GM18909 (cell line): Measurements from ENCODE around the gene ADCK1.
"Not testable (repeated sequence)": the region's sequence is repeated elsewhere in the genome, so short reads cannot be mapped to it uniquely, and the experiment has no call there.

Experiments used
- ATAC-seq: cut with Tn5 transposase; IDR thresholded peaks from one replicate; pipeline ENCODE4 v1.9.1; 2021; ENCODE audit warnings: mild to moderate bottlenecking; ENCODE audit not compliant: unreplicated experiment, poor library complexity

The ADCK1 gene

DNA sequence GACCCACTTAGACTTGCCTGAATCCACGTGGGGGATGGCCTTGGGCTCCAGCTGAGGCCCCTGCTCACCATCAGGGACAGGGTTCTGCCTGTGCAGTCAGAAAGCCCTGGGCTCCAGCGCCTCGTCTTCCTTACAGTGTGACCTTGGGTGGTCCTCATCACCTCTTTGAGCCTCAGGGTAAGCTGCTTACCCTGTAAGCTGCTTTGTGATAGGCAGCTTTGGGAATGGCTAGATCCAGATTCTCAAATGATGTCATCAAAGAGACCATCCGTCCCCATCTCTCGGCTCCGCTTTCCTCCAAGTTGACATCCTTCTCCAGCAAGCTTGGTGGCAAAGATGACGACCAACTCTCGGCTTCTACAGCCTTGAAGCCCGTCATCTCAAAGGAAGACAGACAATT is 127.0 kb downstream of the ADCK1 start:
- no peak for ATAC-seq

DNA sequence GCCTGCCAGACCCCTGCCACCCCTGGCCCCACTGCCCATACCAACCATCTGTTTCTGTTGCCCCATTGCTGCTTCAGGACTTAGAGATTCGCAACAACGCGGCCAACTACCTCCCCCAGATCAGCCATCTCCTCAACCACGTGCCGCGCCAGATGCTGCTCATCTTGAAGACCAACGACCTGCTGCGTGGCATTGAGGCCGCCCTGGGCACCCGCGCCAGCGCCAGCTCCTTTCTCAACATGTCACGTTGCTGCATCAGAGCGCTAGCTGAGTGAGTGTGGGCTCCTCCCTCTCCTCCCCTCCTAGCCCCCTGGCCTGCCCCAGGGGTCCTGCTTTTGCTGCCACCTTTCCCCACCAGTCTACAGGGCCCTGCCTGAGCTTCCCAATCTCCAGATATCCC is 131.5 kb downstream of the ADCK1 start:
- no peak for ATAC-seq

DNA sequence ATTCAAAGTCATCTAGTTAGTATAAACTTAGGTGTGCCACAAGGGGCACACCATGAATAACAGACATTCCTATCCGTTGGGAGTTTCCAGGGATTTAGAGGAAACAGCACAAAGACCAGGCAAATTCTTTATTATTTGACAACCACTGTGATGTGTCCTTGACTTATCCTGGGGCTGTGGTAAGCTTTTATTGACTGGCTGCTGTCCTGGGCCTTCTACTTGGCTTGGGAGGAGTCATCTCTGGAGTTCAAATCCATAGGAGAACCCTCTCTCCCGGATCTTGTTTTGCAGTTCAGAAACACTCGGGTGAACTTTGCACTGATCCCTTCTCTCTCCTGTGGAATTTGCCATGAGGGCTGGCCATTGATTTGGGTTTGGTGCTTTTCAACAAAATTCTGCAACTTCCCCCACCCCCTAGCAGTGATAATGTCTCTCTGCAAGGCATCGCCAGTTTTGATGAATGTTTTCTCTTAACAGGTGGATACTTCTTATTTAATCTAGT is 136.3 kb downstream of the ADCK1 start:
- no peak for ATAC-seq

DNA sequence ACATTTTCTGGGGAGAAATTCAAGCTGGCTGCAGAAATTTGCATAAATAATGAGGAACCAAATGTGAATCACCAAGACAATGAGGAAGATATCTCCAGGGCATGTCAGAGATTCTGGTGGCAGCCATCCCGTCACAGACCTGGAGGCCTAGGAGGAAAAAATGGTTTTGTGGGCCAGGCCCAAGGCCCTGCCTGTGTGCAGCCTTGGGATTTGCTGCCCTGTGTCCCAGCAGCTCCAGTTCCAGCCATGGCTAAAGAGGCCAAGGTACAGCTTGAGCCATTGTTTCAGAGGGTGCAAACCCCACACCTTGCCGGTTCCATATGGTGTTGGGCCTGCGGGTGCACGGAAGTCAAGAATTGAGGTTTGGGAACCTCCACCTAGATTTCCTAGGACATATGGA is 147.5 kb downstream of the ADCK1 start:
- ATAC-seq: no peak

DNA sequence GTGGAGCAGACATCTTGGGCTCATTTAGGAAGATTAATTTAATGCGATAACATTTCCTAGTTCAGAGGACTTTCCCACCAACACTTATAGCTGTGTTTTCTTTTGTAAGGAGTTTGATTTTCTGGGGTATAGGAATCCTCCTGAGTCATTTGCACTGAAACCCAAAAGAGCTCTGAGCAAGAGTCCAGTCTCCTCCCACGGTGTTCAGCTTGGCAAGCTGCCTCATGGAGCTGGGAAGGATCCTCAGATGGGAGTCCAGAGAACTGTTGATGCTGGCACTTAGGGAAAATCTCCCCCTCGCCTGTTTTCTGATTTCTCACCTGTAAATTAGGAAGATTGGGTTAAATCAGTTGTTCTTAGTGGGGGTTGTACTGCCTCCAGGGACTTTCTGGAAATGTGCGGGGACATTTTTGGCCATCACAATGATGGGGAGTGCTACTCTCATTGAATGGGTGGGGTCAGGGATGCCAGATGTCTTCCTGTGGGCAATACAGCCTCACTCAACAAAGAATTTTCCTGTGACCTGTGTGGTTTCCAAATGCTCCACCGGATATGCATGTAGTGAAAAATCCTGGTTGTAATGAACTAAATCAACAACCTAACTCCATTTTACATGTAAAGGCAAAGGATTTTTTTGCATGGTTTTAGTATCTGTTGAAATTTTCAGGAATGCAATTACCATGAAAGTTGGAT is 150.6 kb downstream of the ADCK1 start:
- no peak for ATAC-seq

DNA sequence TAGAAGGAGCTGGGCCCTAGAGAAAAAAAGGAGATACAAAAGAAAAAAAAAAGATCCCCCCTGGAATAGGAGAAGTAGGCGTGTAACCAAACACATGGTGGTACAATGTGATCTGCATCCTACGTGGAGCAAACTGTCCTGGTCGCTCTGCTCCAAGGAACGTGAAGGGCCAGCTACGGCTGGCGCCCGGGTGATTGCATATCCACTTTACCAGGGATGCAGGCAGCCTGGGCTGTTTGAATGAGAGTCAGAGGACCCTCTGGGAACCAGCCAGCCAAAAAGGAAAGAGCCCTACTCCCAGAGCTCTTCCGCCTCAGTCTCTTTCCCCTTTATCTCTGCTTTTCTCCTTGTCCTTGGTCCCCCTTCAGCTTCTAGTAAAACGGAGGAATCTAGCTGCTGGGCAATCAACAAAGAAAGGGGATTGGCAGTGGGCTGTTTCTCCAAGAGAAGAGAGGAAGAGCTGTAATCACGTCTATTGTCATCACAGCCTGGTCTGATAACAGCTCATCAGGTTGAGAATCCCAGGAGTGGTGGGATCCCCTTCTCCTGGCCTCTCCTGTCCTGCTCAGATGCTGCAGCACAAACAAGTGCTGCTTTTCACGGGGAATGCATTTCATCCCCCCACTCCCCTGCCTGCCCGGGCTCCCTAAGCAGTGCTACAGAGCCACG is 156.0 kb downstream of the ADCK1 start:
- ATAC-seq: no peak

DNA sequence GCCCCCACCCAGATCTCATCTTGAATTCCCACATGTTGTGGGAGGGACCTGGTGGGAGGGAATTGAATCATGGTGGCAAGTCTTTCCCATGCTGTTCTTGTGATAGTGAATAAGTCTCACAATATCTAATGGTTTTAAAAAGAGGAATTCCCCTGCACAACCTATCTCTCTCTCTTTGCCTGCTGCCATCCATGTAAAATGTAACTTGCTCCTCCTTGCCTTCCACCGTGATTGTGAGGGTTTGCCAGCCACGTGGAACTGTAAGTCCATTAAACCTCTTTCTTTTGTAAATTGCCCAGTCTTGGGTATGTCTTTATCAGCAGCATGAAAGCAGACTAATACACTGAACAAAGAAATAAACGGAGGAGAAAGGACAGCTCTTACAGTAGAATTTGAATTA is 159.8 kb downstream of the ADCK1 start:
- ATAC-seq: not testable (repeated sequence)

DNA sequence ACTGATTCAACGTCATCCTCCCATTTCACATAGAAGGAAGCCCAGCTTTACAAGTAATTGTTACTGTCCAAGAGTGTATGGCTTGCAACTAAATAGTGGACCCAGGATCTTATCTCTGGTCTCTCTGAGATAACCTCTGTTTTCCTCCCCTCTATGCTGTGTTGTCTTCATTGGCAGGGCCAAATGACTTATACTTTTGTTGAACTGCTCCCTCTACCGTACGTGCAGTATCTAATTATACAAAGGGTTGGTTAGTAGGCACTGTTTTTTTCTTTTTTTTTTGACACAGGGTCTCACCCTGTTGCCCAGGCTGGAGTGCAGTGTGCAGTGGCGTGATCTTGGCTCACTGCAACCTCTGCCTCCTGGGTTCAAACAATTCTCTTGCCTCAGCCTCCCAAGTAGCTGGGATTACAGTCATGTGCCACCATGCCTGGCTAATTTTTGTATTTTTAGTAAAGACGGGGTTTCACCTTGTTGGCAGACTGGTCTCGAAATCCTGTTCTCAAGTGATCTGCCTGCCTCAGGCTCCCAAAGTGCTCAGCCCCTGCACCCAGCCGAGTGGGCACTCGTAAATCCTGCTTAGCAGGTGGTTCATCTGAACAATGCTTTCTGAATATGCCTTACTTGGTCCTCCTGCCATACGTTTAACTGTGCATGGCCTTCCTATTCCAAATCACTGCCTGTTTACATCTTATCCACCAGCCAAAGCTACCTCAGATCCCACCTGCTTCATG is 162.1 kb downstream of the ADCK1 start:
- no peak for ATAC-seq

DNA sequence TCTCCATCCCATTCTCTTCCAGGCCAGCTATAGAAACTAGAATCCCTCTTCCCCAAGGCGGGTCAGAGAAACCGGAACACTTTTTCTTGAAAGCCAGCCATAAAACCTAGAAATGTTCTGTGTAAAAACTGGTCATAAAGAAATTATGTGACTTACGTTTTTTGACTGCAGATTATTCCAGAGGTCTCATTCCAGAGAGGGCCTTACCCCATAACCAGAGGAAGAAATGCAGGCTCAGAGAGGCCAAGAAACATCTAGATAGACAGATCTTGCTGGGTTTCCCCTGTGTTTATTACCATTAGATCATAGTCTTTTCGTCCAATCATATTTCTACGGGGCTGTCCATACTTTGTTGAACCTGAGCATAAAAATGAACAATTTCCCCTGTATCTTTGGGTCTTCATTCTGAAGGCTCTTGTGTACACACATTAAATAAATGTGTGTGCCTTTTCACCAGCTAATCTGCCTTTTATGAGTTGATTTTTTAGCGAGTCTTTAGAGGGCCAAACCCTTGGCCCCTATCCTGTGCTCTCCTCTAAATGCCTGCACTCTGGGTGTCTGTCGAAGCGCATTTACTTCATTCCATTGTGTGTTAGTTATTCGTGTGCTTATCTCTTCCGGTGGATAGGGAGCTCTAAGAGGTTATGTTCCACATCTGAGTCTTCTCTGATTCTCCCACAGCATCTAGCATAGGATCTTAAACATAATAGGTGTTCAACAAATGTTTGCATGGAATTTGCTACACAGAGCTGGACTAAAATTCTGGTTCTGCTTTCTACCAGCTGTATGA is 163.0 kb downstream of the ADCK1 start:
- no peak for ATAC-seq

DNA sequence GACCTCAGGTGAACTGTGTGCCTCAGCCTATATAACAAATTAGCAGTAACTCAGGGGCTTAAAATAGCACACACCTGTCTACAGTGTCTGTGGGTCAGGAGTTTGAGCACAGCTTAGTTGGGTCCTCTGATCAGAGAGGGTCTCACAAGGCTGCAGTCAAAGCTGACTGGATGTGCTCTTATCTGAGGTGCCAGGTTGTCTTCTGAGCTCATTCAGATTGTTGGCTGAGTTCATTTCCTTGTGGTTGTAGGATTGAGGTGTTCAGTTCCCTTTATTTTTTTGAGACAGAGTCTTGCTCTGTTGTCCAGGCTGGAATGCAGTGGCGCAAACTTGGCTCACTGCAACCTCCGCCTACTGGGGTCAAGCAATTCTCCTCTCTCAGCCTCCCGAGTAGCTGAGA is 164.7 kb downstream of the ADCK1 start:
- ATAC-seq: no peak

DNA sequence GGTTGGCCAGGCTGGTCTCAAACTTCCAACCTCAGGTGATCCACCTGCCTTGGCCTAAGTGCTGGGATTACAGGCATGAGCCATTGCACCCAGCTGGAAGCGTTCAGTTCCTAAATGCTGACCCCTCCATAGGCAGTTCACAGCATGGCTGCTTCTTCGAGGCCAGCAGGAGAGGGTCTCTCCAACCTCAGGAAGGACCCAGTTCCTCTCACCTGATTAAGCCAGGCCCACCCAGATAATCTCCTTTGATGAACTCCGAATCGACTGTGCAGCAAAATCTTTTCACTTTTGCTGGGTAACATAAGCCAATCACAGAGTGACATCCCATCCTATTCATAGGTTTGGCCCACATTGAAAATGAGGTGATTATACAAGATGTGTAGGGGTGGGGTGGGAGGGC is 165.1 kb downstream of the ADCK1 start:
- no peak for ATAC-seq

DNA sequence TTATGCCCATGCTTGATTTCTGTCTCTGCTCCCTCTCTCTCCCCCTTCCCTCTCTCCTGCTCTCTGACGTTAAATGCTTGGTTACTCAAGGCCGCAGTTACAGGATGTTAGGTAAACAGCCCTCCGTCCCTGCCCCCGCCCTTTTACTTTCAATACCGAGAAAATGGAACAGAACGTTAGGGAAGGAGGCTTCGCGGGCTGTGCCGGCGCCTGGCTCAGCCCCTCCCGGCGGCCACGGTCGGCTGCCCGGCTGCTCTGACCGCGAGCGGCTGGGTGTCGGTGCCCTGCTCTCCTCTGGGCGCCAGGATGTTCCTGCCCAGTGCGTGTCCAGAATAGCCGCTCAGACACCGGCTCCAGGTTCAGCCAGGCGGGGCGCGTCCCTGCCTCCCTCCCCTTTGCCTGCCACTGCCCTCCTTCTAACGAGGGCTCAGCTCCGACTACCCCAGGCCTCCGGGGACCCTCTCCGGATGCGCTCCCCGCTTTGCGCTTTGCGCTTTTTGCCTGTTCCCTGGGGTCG is 166.1 kb downstream of the ADCK1 start:
- peak; percentile 84 for ATAC-seq

DNA sequence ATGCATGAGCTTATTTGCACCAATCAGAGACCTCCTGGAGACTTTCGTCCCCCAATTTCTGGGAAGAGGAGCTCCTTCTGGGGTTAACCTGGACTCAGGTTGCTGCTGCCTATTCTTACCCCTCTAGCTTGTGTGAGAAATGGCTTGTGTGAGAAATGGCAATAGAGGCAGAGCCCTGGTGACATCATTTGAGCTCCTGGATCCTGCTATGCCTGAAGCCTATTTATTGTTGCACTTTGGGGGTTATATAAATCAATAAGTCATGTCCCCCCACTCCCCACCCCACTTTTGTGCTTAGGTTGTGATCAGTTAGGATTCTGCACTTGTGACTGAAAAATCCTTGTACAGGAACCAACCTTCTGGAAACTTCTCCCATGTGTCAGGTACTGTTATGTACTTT is 167.2 kb downstream of the ADCK1 start:
- ATAC-seq: no peak

DNA sequence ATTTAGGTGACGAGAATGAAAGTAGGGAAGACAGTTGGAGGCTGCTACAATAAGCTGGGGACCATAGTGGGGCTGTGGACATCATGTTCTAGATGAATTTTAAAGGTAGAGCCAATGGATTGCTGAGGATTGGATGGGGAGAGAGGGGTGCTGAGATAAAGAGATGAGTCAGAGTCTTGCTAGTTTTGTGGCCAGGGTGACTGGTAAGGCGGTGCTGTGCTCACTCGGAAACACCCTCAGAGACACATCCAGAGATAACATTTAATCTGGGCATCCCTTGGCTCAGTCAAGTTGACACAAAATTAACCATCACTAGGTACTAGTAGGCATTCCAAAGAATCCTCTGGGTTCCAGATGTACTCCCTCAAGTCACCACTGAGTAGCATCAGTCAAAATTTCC is 170.7 kb downstream of the ADCK1 start:
- ATAC-seq: no peak

DNA sequence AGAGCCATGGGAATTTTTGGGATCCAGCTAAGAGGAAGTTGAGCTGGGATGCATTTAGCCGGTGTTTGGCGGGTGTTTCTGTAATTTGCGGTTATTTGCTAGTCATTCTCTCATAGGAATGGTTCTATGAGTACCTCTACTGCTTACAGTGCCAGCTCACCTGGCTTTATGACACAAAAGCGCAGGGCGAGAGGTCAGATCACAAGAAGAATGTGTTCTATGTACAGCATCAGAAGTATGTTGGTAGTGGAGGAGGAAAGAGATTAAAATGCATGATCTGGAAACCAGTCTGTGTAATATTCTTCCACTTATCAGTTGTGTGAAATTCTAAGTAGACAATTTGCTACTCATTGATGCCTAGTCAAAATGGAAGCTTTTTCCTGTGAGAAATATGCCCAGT is 173.3 kb downstream of the ADCK1 start:
- ATAC-seq: no peak

DNA sequence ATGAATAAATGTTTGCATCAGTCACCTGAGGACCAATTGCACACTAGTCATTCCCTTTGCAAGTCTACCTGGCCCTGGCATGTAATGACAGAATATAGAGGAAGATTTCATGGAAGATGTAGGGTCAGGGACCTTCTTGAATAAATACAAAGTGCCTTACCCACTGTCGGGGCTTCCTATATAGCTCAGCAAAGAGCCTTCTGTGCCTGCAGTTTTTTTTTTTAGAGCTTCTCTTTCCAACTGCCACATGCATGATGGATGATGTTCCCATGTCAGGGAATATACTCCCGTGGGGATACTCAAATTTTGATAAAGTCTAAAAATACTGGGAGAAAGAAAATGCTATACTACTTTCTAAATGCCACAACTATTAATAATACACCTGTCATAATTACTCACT is 176.7 kb downstream of the ADCK1 start:
- no peak for ATAC-seq

DNA sequence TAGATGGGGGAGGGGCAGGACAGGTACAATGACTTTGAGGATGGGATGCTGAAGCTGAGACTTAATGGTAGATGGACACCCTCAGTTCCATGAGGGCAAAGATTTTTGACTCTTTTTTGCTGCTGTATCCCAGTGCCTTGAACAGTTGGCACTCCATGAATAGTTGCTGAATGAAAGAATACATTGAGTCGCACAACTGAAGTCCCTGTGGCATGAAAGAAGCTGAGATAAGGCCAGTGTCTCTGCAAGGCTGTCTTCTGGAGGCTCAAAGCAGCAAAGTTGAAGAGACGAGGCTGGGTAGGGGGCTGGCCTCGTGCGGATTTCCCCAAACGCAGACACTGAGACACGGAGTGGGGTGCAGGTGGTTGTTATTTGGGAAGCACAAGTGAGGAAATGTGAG is 179.3 kb downstream of the ADCK1 start:
- ATAC-seq: no peak

DNA sequence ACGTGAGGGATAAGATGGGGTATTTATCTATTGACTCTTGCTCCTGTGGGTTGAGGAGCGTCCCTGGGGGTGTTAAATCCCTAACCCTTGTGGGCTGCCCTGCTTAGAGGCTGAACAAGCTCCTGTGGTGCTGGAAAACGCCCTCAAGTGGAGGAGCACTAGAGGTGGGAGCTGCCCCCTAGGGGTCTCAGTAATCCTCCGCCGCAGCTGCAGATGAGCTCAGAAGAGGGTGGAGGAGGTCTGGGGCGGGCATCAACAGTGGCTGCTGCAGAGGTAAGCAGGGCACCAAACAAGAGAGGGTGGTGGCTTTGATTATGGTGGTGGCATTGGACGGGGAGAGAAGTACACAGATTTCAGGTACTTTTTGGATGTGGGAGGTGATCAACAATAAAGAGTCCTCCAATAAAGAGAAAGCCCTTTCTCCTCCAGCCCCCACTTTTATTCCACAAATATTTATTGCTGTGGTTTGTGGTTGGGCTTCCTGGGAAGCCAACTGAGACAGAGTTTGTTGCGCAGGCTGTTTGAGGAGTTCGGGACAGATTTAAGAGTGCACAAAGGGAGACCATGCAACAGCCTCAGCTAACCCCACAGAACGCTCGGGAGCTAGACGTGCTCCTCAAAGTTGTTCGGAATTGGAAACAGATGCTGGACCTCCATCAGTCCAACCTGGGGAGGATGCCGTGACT is 179.9 kb downstream of the ADCK1 start:
- no peak for ATAC-seq

DNA sequence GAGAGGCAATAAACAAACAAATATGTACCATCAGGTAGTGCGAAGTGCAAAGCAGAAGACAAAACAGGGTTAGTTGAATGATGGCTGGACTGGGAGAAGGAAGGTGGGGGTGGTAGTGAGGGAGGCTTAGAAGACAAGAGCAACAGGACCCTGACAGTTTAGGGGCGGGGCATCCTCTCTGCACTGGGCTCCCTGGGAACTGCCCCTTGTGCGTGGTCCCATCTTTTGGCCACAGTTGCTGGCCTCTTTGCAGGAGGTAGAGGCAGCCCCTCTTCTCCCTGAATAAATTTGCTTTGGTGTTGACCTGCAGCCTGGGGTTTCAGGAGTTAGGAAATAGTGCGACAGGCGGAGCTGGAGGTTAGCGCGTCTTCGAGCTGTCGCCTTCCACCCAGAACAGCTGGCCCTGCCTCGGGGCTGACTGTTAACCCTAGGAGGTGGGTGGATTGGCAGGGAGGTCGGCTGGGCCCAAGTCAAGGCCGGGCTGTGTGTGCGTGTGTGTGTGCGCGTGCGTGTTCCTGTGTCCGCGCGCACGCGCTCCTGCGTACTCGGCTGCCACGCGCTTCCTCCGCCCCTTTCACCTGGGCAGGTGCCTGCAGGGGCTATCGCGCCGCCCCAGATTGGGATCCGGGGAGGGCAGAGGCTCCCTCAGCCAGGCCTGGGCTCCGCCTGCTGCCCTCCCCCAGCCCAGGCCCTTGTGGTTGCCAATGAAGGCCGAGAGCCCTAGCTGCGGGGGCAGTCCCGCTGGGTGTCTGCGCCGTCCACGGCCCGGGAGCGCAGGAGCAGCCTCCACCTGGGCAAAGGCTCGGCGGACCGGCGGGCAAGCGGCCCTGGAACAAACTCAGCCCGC is 180.8 kb downstream of the ADCK1 start:
- ATAC-seq: no peak
